Measurements from ENCODE around the gene ATP5PD.
A peak's percentile ranks its signal among the peaks of the same experiment; 100 is the strongest.
"Not testable (repeated sequence)": the region's sequence is repeated elsewhere in the genome, so short reads cannot be mapped to it uniquely, and the experiment has no call there.

Gene ATP5PD

DNA sequence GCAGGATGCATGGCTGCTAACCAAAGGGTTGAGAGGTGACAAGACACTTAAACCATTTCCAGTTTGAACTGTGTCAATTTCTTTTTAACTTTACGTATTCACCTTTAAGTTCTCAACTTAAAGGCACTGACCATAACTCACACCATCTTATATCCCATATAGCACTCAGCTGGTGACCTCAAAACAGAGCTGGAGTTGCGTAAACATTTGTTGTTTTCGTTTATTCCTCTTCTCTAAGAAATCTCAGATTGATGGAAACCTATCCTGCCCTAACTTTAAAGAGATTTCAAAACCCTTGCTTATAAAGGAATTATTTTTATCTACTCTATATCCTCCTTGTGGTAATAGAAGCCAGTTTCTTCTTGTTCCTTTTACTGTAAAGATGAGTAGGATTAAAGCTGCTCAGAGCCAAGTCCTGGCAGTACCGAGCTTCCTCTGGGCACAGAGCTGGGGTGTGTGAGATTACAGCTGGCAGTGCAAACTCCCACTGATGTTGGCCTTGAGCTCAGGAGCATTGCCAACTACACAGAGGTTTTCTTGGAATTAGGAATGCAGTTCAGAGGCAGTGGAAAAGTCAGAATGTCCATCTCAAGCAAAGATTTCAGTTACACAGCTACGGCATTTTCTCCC lies 1.6 kb upstream of the ATP5PD start:
- DNase-seq: no peak

DNA sequence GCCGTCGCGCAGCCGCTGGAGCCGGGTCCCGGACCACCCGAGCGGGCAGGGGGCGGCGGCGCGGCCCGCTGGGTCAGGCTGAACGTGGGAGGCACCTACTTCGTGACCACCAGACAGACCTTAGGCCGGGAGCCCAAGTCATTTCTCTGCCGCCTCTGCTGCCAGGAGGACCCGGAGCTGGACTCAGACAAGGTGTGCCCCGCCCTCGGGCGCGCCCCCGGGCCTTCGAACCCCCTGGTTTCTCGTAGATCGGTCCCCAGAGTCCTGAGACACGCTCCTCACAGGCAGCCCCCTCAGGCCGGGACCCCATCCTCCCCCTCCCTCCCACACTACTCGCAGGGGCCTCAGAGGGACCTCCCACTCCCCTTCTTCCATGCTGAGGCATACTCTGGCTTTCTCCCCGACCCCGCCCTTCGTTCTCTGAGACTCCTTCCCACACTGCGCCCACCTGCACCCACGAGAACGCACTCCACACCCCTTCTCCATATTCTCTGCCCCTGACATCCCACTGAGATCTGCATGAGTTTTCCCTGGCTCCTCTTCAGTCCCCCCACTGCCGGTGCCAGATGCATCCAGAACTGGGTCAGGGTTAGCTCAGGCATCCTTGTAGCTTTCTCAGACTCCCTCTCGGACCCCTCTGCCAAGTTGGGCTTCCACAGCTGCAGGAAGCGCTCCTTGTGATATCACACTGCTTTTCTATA lies 779 bp upstream of the ATP5PD start:
- DNase-seq: peak in 3 of 6 experiments; percentile 18 to 49 (median 38)

DNA sequence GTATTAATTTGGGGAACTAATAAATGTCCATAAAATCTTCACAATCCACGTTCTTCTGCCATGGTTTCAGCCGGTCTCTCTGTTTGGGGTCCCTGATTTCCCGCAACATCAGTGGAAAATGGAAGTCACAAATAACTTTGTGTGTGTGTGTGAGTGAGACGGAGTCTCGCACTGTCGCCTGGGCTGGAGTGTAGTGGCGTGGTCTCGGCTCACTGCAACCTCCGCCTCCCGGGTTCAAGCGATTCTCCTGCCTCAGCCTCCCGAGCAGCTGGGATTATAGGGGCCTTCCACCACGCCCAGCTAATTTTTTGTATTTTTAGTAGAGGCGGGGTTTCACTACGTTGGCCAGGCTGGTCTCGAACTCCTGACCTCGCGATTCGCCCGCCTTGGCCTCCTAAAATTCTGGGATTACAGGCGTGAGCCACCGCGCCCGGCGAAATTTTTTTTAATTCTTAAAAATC lies 793 bp downstream of the ATP5PD start:
- DNase-seq: not testable (repeated sequence)

DNA sequence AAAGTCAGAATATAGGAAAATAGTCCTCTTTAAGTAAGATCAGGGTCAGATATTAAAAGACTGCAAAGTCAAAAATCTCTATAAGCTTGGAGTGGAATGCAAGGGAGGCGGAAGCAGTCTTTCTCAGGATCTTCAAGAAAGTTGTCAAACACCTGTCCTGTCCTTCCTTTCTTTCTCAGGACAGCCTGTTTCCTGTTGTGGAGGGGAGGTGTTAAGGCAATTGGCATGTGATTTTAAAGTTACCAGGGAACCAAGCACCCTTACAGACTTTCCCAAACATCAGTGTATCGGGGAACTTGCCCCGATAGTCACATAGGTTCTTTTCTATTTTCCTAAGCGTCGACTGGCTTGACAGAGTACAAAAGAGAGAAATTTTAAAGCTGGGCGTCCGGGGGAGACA lies 2.1 kb downstream of the ATP5PD start:
- no peak for DNase-seq

DNA sequence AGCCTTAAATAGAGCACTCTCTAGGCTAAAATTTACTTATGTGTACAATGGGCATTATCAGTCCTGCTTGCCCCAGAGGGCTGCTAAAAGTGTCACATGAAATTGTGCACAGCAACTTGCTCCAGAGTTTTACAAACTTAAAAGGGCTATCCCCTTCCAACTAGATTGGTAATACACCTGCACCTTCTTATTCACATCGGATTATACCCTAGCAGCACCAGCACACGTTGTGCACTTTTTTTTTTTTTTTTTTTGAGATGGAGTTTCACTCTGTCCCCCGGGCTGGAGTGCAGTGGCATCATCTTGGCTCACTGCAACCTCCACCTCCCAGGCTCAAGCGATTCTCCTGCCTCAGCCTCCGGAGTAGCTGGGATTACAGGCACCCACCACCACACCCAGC lies 3.0 kb downstream of the ATP5PD start:
- not testable (repeated sequence) for DNase-seq

DNA sequence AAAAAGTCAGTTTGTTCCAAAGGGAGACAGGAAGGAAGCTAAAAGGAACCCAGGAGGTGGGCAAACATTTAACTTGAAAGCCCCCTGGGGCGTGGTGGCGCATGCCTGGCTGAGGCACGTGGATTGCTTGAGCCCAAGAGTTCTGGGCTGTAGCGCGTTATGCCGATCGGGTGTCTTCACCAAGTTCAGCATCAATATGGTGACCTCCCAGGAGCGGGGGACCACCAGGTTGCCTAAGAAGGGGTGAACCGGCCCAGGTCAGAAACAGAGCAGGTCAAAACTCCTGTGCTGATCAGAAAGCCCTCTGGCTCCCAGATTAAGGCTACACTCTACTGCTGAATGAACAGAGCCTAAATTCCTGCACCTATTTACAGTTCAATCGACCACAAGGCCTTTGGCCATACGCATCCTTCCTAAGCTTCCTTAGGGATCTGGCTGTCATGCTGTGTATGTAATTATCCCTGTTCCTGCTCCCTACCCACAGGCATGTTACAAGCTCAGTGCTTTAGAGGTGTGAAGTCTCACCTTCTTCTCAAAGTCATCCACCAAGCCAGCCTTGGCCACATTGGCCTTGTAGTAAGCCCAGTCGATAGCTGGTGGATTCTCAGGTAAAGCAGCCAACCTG lies 5.0 kb downstream of the ATP5PD start:
- DNase-seq: no peak

DNA sequence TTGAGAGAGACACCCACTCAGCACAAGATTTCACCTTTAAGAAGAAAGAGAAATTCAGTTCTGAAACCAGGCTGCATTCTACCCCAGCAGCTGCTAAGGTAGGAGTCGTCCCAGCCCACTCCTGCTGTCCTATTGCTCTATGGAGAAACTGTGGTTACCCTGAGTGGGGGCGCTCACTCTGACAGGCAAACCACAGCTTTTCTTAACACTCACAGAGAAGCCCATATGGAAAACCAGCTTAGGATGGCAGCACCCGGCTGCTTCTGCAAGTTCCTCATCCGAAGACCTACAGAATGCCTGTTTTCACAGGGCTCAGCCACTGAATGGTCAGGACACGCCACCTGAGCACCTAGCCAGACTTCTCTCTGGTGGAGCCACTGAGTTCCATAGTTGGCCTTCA lies 7.5 kb downstream of the ATP5PD start:
- no peak for DNase-seq

DNA sequence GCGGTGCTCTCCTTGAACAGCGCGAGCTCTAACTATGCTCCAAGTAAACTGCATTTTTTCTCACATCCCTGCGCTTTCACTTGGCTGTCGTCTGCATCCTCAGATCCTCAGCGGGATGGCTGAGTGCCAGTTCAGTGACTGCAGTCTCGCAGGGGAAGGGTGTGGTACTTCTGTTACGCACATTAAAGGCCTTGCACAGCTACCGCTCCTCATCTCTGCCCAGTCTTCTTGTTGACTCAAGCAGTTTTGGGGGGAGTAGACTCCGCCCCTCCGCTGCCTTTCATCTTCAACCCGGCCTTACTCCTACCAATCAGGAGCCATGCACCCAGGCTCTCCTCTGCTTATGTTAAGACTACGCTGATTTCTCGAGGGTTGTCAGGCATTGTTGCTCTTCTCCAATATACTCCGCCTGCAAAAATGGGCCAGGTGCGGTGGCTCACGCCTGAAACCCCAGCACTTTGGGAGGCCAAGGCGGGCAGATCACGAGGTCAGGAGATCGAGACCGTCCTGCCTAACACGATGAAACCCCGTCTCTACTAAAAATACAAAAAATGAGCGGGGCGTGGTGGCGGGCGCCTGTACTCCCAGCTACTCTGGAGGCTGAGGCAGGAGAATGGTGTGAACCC lies 10.0 kb downstream of the ATP5PD start:
- DNase-seq: peak; percentile 83 to 99 (median 95)

DNA sequence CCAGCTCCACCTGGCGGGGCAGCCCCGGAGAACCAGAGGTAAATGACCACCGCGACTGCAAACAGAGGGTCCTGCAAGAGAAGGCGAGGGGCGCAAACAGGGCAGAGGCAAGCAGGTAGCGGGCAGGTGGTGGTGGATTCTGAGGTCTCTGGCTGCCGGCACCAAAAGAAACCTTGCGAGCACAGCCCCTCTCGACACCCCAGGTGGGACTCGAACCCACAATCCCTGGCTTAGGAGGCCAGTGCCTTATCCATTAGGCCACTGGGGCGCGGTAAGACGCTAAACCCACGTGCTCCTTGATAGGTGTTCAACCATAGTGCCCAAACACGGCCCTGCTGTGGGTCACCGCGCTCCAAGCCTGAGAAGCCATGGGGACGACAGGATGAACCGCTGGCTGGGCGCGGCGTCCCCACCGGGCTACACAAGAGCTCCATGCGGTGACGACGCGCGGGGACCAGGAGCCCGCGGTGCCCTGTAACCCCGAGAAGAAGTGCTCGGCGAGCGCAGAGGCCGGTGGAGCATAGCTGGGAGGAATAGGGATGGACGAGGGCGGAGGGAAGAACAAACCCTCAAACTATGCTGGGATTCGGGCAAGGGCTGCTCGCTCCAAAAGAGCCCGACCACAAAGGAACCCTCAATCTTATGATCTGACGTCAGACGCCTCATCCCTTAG lies 12.4 kb downstream of the ATP5PD start:
- DNase-seq: peak; percentile 58 to 87 (median 76)

DNA sequence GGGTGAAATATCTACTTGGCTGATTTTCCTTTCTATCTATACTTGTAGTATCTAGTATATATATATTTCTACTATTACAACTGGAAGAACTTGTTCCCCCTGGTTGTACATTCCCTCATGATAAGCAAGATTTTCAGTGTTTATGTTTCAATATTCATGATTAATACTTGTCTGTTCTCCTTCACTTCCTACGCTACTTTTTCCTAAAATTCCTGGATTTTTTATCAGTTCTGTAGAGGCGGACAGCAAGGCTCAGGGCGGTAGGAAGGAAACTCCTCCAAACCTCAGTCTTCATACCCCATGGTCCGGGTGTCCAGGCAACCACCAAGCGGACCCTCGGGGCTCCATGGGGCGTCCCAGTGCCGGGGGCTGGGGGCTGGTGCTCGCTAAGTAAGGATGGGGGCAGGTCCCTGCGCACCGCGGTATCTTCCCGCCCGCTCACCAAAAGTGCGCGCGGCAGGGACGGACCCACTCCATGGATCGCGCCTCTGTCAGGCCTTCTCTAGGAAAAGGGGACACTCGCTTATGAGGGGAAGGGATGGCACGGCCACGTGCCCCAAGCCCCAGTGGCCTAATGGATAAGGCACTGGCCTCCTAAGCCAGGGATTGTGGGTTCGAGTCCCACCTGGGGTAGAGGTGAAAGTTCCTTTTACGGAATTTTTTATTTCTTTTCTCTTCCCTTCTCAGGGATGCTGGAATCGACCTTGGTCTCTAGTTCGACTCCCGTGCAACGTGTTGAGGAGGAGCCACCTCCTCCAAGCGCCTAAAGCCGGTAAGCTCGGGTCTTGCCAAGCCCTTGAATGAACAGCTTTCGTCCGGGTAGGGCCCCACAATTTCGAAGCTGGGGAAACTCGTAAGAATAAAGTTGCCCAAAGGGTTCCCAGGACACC lies 13.2 kb downstream of the ATP5PD start:
- DNase-seq: peak; percentile 74 to 88 (median 80)

DNA sequence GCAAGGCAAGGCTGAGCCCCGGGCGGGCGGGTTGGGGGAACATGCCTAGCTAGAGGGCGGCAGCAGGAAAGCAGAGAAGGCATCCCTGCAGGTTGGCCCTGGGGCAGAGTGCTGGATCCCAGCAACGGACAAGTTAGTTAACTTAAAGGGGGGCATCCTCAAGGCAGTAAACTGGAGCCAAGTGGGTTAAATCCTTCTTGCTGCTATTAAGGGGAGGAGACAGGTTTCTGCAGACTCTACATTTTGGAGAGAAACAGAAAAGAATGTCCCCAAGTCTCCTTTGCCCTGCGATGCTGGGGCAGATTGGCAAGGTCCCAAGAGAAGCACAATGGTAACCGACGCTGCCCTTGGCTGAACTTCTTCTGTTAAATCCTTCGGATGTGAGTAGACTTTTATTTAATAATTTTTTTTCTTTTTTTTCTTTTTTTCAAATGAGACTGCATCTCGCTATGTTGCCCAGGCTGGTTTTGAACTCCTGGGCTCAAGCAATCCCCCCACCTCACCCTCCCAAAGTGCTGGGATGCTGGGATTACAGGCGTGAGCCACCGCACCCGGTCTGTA lies 14.0 kb downstream of the ATP5PD start:
- DNase-seq: peak in 1 of 6 experiments; percentile 25

DNA sequence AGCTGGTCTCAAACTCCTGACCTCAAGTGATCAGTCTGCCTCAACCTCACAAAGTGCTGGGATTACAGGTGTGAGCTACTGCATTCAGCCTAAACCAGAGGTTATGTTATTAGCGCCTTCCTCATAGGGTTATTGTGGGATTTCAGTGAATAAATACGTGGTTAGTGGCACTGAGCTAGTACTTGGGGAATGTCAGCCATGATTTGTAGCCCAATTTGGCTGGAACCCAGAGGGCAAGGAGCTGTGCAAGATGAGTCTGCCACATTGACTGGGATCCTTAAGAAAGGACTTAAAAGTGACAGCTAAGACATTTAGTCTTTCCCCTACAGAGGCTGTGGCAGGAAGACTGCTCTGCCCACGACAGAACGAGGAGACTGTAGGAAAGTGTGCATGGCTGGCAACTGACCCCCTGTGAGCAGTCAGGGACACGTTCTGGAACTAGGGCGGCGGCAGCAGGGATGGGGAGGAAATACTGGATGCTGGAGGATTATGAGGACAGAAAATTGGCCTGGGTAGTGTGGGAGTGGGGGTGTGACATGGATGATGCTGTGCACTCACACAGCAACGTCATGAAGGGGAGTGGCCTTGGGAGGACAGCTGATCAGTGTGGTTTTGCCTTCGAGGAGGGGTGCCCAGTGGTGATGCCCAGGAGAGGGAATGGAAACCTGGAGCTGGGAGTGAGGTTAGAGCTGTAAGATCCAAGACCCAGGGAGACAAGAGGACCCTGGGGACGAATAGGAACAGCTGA lies 14.6 kb downstream of the ATP5PD start:
- peak; percentile 38 to 73 (median 58) for DNase-seq

DNA sequence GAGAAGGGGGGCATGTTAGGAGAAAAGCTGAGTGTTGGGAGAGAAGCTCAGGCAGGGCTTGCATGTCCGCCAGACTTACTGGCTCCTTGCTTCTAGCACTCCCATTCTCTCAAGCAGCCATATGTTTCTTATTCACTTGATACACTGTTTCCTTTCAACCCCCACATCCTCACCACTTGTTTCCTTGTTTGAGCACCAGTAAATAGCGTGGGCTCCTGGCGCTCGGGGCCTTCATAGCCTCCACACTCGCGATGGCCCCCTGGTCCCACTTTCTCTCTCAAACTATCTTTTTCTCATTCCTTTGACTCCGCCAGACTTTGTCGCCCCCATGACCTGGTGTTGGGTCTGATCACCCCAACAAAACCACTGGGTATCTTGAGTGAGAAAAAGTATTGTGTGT lies 16.6 kb downstream of the ATP5PD start:
- DNase-seq: no peak

DNA sequence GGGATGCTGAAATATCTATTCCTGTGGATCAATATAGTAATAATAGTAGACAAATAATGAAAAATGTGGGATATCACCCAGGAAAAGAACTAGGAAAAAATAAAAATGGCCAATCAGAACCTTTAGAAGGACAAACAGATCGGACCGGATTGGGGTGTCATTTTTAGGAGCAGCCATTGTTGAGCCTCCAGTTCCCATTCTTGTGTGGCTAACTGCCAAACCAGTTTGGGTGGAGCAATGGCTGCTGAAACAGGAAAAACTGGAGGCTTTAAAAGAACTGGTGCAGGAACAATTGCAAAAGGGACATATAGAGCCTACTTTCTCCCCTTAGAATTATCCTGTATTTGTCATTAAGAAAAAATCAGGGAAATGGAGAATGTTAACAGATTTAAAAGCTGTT lies 20.1 kb downstream of the ATP5PD start:
- not testable (repeated sequence) for DNase-seq

DNA sequence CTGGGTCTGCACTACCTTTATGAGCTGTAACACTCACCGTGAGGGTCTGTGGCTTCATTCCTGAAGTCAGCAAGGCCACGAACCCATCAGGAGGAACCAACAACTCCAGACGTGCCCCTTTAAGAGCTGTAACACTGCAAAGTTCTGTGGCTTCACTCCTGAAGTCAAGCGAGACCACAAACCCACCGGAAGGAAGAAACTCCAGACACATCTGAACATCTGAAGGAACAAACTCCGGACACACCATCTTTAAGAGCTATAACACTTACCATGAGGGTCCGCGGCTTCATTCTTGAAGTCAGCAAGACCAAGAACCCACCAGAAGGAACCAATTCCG lies 21.4 kb downstream of the ATP5PD start:
- not testable (repeated sequence) for DNase-seq

DNA sequence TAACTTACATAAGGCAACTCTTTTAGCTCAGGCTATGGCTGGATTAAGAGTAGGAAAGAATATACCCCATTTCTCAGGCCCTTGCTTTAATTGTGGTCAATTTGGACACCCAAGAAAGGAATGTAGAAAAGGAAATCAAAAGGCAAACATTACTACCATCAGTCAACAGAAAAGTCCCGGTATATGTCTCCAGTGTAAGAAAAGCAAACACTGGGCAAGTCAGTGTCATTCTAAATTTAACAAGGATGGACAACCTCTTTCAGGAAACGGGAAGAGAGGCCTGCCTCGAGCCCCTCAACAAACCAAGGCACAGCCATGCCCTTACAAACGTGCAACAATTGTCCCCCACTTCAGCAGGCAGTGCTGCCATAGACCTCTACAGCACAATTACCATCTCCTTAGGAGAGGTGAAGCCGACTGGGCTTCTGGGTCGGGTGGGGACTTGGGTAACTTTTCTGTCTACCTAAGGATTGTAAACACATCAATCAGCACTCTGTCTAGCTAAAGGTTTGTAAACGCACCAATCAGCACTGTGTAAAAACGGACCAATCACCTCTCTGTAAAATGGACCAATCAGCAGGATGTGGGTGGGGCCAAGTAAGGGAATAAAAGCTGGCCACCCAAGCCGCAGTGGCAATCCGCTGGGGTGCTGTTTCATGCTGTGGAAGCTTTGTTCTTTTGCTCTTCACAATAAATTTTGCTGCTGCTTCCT lies 21.9 kb downstream of the ATP5PD start:
- peak; percentile 8 to 47 (median 36) for DNase-seq

DNA sequence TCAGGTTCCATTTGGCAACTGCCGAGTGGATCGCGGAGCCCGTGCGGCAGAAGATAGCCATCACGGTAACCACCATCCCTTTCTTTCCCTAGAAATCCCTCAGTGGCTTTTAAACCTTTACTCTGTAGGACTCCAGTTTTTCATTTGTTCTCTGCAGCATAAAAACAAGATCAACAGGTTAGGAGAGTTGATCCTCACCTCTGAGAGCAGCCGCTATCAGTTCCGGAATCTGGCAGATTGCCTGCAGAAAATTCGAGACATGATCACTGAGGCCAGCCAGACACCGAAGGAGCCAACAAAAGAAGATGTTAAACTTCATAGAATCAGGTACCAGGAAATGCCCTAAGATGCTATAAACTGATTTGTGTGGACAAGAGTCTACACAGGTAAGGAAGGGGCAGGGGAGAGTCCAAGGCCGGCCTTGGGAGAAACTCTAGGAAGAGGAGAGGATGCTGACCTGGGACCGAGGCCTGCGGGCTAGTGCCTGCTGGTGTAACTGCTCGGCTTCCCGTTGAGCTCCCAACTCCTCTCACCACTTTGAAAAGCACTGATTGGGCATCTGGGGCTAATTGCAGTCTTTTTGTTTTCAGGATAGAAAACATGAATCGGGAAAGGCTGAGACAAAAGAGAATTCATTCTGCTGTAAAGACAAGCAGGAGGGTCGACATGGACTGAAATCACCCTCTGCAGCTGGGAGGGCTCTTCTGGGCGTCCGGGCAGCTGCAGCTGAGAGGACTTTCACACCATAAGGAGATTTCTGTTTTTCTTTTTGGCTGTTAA lies 26.2 kb downstream of the ATP5PD start:
- no peak for DNase-seq

DNA sequence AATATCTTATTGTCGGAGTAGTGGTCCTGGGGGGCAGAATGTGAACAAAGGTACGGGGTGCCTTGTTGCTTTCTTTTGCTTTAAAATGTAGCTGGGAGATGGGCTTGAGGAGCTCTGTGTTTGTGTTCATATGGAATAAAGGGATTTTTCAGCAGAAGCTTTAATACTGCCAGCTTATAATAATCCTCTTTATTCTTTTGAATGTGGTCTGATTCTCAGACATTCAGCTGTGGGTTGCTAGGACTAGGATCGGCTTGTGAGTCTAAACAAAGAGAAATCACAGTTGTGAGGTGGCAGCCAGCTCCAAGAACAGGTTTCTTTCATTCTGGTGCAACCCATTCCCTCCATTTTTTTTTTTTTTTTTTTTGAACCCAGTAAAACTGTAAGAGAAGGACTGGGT lies 27.1 kb downstream of the ATP5PD start:
- DNase-seq: no peak

DNA sequence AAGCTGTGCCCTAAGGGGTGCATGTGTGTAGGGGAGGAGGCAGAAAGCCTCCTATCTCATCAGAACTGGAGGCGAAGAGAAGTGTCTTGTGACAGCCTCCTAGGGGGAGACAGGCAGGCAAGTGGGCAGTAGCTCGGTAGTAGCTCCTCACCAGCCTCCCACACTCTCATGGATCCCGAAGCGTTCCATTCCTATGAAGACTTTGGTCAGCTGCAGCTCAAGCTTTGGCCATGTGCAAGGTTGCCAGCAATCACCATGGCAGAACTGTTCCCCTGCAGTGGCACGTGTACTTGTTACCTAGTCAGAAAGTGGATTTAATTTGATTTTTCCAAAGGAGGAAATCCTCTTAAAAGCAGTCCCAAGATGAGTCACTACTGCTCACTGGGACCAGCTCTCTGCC lies 27.6 kb downstream of the ATP5PD start:
- DNase-seq: no peak

All from stimulated activated naive CD4-positive, alpha-beta T cell (primary cell).